Endodermal cell (in vitro differentiated cells): ENCODE data around the gene FLYWCH2. TPM values are rescaled to one million over a fixed set of nuclear protein-coding genes. Genes with fewer than 3 reads are reported as not detected.

ENCODE experiments used
- DNase-seq: peaks from one replicate; pipeline ENCODE4 v3.0.0-alpha.2; 2017
- H3K27ac ChIP-seq: 2 replicates; pipeline ENCODE4 v1.5.1; 2013; ENCODE audit warnings: mild to moderate bottlenecking, low read depth, low read length, moderate library complexity
- H3K27me3 ChIP-seq: 2 replicates; pipeline ENCODE4 v1.6.1; 2013; ENCODE audit warnings: mild to moderate bottlenecking, low read length, moderate library complexity; ENCODE audit not compliant: insufficient read depth, control insufficient read depth, poor library complexity, severe bottlenecking
- H3K36me3 ChIP-seq: 2 replicates; pipeline ENCODE4 v1.7.0; 2013; ENCODE audit warnings: mild to moderate bottlenecking, low read length, moderate library complexity; ENCODE audit not compliant: control insufficient read depth, insufficient read depth
- H3K4me1 ChIP-seq: one replicate; pipeline ENCODE4 v1.7.0; 2013; ENCODE audit warnings: low read length; ENCODE audit not compliant: control insufficient read depth, insufficient read depth
- H3K4me3 ChIP-seq: 2 replicates; pipeline ENCODE4 v1.5.1; 2013; ENCODE audit warnings: mild to moderate bottlenecking, low read length, moderate library complexity
- H3K9ac ChIP-seq: 2 replicates; pipeline ENCODE4 v1.6.1; 2013; ENCODE audit warnings: mild to moderate bottlenecking, low read length, moderate library complexity; ENCODE audit not compliant: poor library complexity, severe bottlenecking; ENCODE audit errors: extremely low read depth
- H3K9me3 ChIP-seq: 2 replicates; pipeline ENCODE4 v1.6.1; 2013; ENCODE audit warnings: mild to moderate bottlenecking, low read length, moderate library complexity; ENCODE audit not compliant: control insufficient read depth
- H3K27ac Mint-ChIP-seq: 2 replicates; pipeline ENCODE4 v1.8.0; 2020; ENCODE audit warnings: mixed read lengths
- H3K27me3 Mint-ChIP-seq: 2 replicates; pipeline ENCODE4 v1.8.0; 2021; ENCODE audit warnings: mild to moderate bottlenecking, mixed read lengths; ENCODE audit not compliant: insufficient read depth
- H3K36me3 Mint-ChIP-seq: 2 replicates; pipeline ENCODE4 v1.8.0; 2020; ENCODE audit warnings: low read depth, mixed read lengths
- H3K4me1 Mint-ChIP-seq: 2 replicates; pipeline ENCODE4 v1.8.0; 2020; ENCODE audit warnings: mixed read lengths
- H3K4me3 Mint-ChIP-seq: 2 replicates; pipeline ENCODE4 v1.8.0; 2020; ENCODE audit warnings: mild to moderate bottlenecking, moderate library complexity, mixed read lengths
- H3K9me3 Mint-ChIP-seq: 2 replicates; pipeline ENCODE4 v1.8.0; 2020; ENCODE audit warnings: mild to moderate bottlenecking, mixed read lengths
- CTCF ChIP-seq: fragments of 200-600 bp; sonication (generic); conservative IDR thresholded peaks from 2 replicates; pipeline ENCODE4 v1.5.0; 2021; ENCODE audit warnings: antibody characterized with exemption, mild to moderate bottlenecking
- WGBS, 2 experiments: methylation state at CpG; one replicate each; pipeline versions ENCODE4 v1.1.5 to v1.1.7; 2013; ENCODE audit warnings: missing lambda C conversion rate in 2 of 2, mixed read lengths in 1 of 2; ENCODE audit not compliant: insufficient coverage in 1 of 2, insufficient read length in 1 of 2; 5-methylcytosine and 5-hydroxymethylcytosine counted together
- total RNA-seq, 2 donors: library from RNA; stranded (reverse); fragmentation: NEBNext Ultra II Directional in 1 of 2; extraction: Animal tissue kit (Norgen Biotek cat#: 25700) in 1 of 2; gene quantifications; 2 replicates in 1 of 2; 3 replicates in 1 of 2; pipeline ENCODE4 v1.2.1, GENCODE V29; 2021

Gene FLYWCH2
- total RNA-seq, 2 donors from 2014 or later = 30.9 to 35.5 TPM

GRCh38 chr16:2855536-2855935, 27.5 kb upstream of the FLYWCH2 start:
- no peak overlapping the region for H3K9ac ChIP-seq
- peaks cover 23% of the 10 kb centered on the region for H3K27me3 Mint-ChIP-seq
- no peaks in the 10 kb centered on the region for H3K4me1 ChIP-seq
- no peak overlapping the region for H3K4me3 Mint-ChIP-seq
- H3K36me3 Mint-ChIP-seq = peaks cover 3% of the 10 kb centered on the region
- no peaks in the 10 kb centered on the region for H3K36me3 ChIP-seq
- no peak for TF ChIP-seq CTCF
- no peak for DNase-seq
- peaks cover 12% of the 10 kb centered on the region for H3K9me3 ChIP-seq
- peaks cover 2% of the 10 kb centered on the region for H3K4me1 Mint-ChIP-seq
- no peak overlapping the region for H3K27ac ChIP-seq
- peaks cover 14% of the 10 kb centered on the region for H3K9me3 Mint-ChIP-seq
- no peak overlapping the region for H3K27ac Mint-ChIP-seq
- no peak overlapping the region for H3K4me3 ChIP-seq
- H3K27me3 ChIP-seq = peaks cover 26% of the 10 kb centered on the region
- WGBS, 2 experiments = 88 to 89% methylated on average over 3 to 6 of the region's 6 CpGs

GRCh38 chr16:2856061-2856670, 26.8 kb upstream of the FLYWCH2 start:
- Histone ChIP-seq H3K27ac (no peak overlapping the region), H3K27me3 (peaks cover 26% of the 10 kb centered on the region), H3K9ac (no peak overlapping the region), H3K9me3 (peaks cover 18% of the 10 kb centered on the region), H3K36me3 (no peaks in the 10 kb centered on the region), H3K4me3 (no peak overlapping the region), H3K4me1 (no peaks in the 10 kb centered on the region)
- peak; percentile 87 for DNase-seq
- peaks cover 29% of the 10 kb centered on the region for H3K27me3 Mint-ChIP-seq
- H3K36me3 Mint-ChIP-seq = peaks cover 3% of the 10 kb centered on the region
- 88 to 92% methylated on average over 12 to 14 of the region's 14 CpGs for WGBS, 2 experiments
- peaks cover 16% of the 10 kb centered on the region for H3K9me3 Mint-ChIP-seq
- TF ChIP-seq CTCF = no peak
- no peak overlapping the region for H3K27ac Mint-ChIP-seq
- no peak overlapping the region for H3K4me3 Mint-ChIP-seq
- H3K4me1 Mint-ChIP-seq = peaks cover 2% of the 10 kb centered on the region

- no peak for TF ChIP-seq CTCF
- no peaks in the 10 kb centered on the region for H3K36me3 ChIP-seq
- H3K4me1 ChIP-seq = no peaks in the 10 kb centered on the region
- Mint-ChIP-seq H3K36me3 (peaks cover 3% of the 10 kb centered on the region), H3K27ac (no peak overlapping the region), H3K27me3 (peaks cover 33% of the 10 kb centered on the region), H3K4me1 (peaks cover 2% of the 10 kb centered on the region), H3K4me3 (no peak overlapping the region), H3K9me3 (peaks cover 20% of the 10 kb centered on the region)
- no peak overlapping the region for H3K9ac ChIP-seq
- DNase-seq = no peak
- H3K27me3 ChIP-seq = peaks cover 26% of the 10 kb centered on the region
- no peak overlapping the region for H3K27ac ChIP-seq
- no peak overlapping the region for H3K4me3 ChIP-seq
- H3K9me3 ChIP-seq = peaks cover 18% of the 10 kb centered on the region
- 92% methylated on average over 4 to 23 of the region's 24 CpGs for WGBS, 2 experiments
Measured at GRCh38 chr16:2856686-2857450, 26.1 kb upstream of the FLYWCH2 start.
